Spleen (tissue), 11 donors: ENCODE results near the gene CFAP161. TPM values are rescaled to one million over a fixed set of nuclear protein-coding genes. Genes with fewer than 3 reads are reported as not detected.

ENCODE experiments used
- DNase-seq: peaks from one replicate; pipeline ENCODE4 v3.0.0-alpha.2; 2020
- H3K27ac ChIP-seq, 8 donors: fragments of 200-600 bp; sonication (generic) in 7 of 8; 1 replicate in 4 of 8; 2 replicates in 4 of 8; pipeline versions ENCODE4 v1.5.0 to v1.8.0; 2016 to 2021; ENCODE audit warnings: inconsistent platforms in 4 of 8, mild to moderate bottlenecking in 4 of 8, moderate library complexity in 1 of 8
- H3K27me3 ChIP-seq, 7 donors: fragments of 200-600 bp; sonication (generic) in 6 of 7; replicated peaks in 1 of 7; 1 replicate in 4 of 7; 2 replicates in 3 of 7; pipeline versions ENCODE4 v1.5.0 to v1.8.0; 2016 to 2021; ENCODE audit warnings: inconsistent platforms in 3 of 7, mild to moderate bottlenecking in 1 of 7
- H3K36me3 ChIP-seq, 6 donors: fragments of 200-600 bp; sonication (generic) in 5 of 6; 1 replicate in 4 of 6; 2 replicates in 2 of 6; pipeline versions ENCODE4 v1.5.0 to v1.8.0; 2016 to 2021; ENCODE audit warnings: inconsistent platforms in 2 of 6
- H3K4me1 ChIP-seq, 6 donors: fragments of 200-600 bp; sonication (generic) in 5 of 6; 1 replicate in 3 of 6; 2 replicates in 3 of 6; pipeline versions ENCODE4 v1.5.0 to v1.8.0; 2016 to 2021; ENCODE audit warnings: inconsistent platforms in 3 of 6
- H3K4me3 ChIP-seq, 8 donors: fragments of 200-600 bp; sonication (generic) in 7 of 8; 1 replicate in 4 of 8; 2 replicates in 4 of 8; pipeline versions ENCODE4 v1.5.0 to v1.8.0; 2016 to 2021; ENCODE audit warnings: inconsistent platforms in 4 of 8, mild to moderate bottlenecking in 4 of 8, moderate library complexity in 2 of 8
- H3K9me3 ChIP-seq, 8 donors: fragments of 200-600 bp; sonication (generic) in 7 of 8; 1 replicate in 4 of 8; 2 replicates in 4 of 8; pipeline versions ENCODE4 v1.5.0 to v1.8.0; 2016 to 2021; ENCODE audit warnings: inconsistent platforms in 4 of 8
- CTCF ChIP-seq, 11 experiments: fragments of 200-600 bp in 7 of 11; fragments of 450-650 bp in 4 of 11; sonication (generic) in 4 of 11; IDR thresholded peaks in 8 of 11; conservative IDR thresholded peaks in 3 of 11; 1 replicate in 7 of 11; 2 replicates in 4 of 11; pipeline versions ENCODE4 v1.4.0 to v1.8.0; 2016 to 2021; ENCODE audit warnings: antibody characterized with exemption in 11 of 11, inconsistent platforms in 4 of 11, mild to moderate bottlenecking in 1 of 11
- POLR2A ChIP-seq, 3 donors: fragments of 450-650 bp; IDR thresholded peaks; one replicate each; pipeline ENCODE4 v1.5.1; 2017; ENCODE audit warnings: antibody characterized with exemption in 3 of 3, mild to moderate bottlenecking in 1 of 3
- POLR2AphosphoS5 ChIP-seq, 3 donors: sonication (generic); formaldehyde crosslinking; IDR thresholded peaks; one replicate each; pipeline ENCODE4 v1.5.1; 2017; ENCODE audit warnings: antibody characterized with exemption in 3 of 3
- WGBS, 5 donors: extraction: QIAGEN DNeasy Blood & Tissue Kit in 3 of 5; methylation state at CpG; one replicate each; pipeline versions ENCODE4 v1.1.5 to v1.1.7; 2013 to 2018; 5-methylcytosine and 5-hydroxymethylcytosine counted together
- intact Hi-C: fragments of 100-400 bp; cut with DNase I; formaldehyde crosslinking; loops from one replicate; pipeline ENCODE4 v1.15.0; 2023; ENCODE audit warnings: low total_unique reads
- polyA plus RNA-seq, 3 donors: library from polyadenylated mRNA; stranded (reverse); fragments of 200-250 nt; gene quantifications; one replicate each; pipeline ENCODE4 v1.2.1, GENCODE V29; 2013
- total RNA-seq, 7 donors: library from RNA; depleted of rRNA in 3 of 7; stranded (reverse); fragments of >200 nt in 3 of 7; fragmentation: NEBNext Ultra II Directional in 4 of 7; extraction: Animal tissue kit (Norgen Biotek cat#: 25700) in 4 of 7; gene quantifications; one replicate each; pipeline versions ENCODE4 v1.1.0 to v1.2.1, GENCODE V29; 2016 to 2021
- donor health status: healthy with polysubstance abuse.
- donor health status: DM: no; HTN: no; CAD: no; lungs with moderate emphysema.
- donor health status: DM: no; HTN: no; CAD: no.
- donor health status: Bipolar disorder and iron deficiency.
- donor health status: healthy.
- donor health status: DM: no; HTN: no; CAD: no.
- donor health status: DM: yes; HTN: yes; CAD: no.

CFAP161 gene
- total and polyA plus RNA-seq, 10 donors, result 0.06 to 2.0 (median 0.48) TPM; not detected in 3

- no peak for DNase-seq
- TF ChIP-seq CTCF (IDR thresholded peaks at IDR 0.05 in 8 of 11, conservative IDR thresholded peaks at IDR 0.05 in 3 of 11) (no peak), POLR2AphosphoS5 (IDR thresholded peaks at IDR 0.05) (no peak), POLR2A (IDR thresholded peaks at IDR 0.05) (no peak)
- WGBS, 5 donors, result 76 to 93% (median 85%) methylated on average over 16 of the region's 16 CpGs
- intact Hi-C loops, result no loop called here
- Histone ChIP-seq H3K4me1 (no peaks in the 10 kb centered on the region), H3K36me3 (no peaks in the 10 kb centered on the region), H3K27ac (no peak overlapping the region), H3K27me3 (peaks cover 0 to 8% (median 0%) of the 10 kb centered on the region in 7 donors), H3K9me3 (no peaks in the 10 kb centered on the region), H3K4me3 (no peak overlapping the region)
Observed at GRCh38 chr15:81176291-81176893, 42.3 kb downstream of the CFAP161 start.

- DNase-seq, result no peak
- no peak for TF ChIP-seq POLR2A (IDR thresholded peaks at IDR 0.05)
- TF ChIP-seq POLR2AphosphoS5 (IDR thresholded peaks at IDR 0.05), result no peak
- TF ChIP-seq CTCF (IDR thresholded peaks at IDR 0.05 in 8 of 11, conservative IDR thresholded peaks at IDR 0.05 in 3 of 11), result no peak
- H3K9me3 ChIP-seq, result no peaks in the 10 kb centered on the region
- intact Hi-C loops, result no loop called here
- WGBS, 5 donors, result 80 to 92% (median 88%) methylated on average over 2 of the region's 2 CpGs
- peaks cover 0 to 6% (median under 1%) of the 10 kb centered on the region in 6 donors for H3K4me1 ChIP-seq
- no peaks in the 10 kb centered on the region for H3K36me3 ChIP-seq
- H3K4me3 ChIP-seq, result no peak overlapping the region
- peaks cover 0 to 27% (median 0%) of the 10 kb centered on the region in 7 donors for H3K27me3 ChIP-seq
- no peak overlapping the region for H3K27ac ChIP-seq
Observed at GRCh38 chr15:81178365-81178764, 44.3 kb downstream of the CFAP161 start.

GRCh38 chr15:81181220-81181619 is 47.1 kb downstream of the CFAP161 start:
- no peak for DNase-seq
- Histone ChIP-seq H3K36me3 (no peaks in the 10 kb centered on the region), H3K4me3 (no peak overlapping the region), H3K27me3 (peaks cover 0 to 39% (median 0%) of the 10 kb centered on the region in 7 donors), H3K4me1 (peaks cover 0 to 6% (median 2%) of the 10 kb centered on the region in 6 donors), H3K9me3 (no peaks in the 10 kb centered on the region), H3K27ac (no peak overlapping the region)
- WGBS, 5 donors, result 79 to 85% (median 81%) methylated on average over 3 of the region's 3 CpGs
- TF ChIP-seq POLR2A (IDR thresholded peaks at IDR 0.05), result no peak
- no peak for TF ChIP-seq CTCF (IDR thresholded peaks at IDR 0.05 in 8 of 11, conservative IDR thresholded peaks at IDR 0.05 in 3 of 11)
- intact Hi-C loops, result no loop called here

GRCh38 chr15:81182031-81182755 is 48.1 kb downstream of the CFAP161 start:
- TF ChIP-seq CTCF (IDR thresholded peaks at IDR 0.05 in 8 of 11, conservative IDR thresholded peaks at IDR 0.05 in 3 of 11) (no peak), POLR2AphosphoS5 (IDR thresholded peaks at IDR 0.05) (no peak), POLR2A (IDR thresholded peaks at IDR 0.05) (no peak)
- no peak for DNase-seq
- intact Hi-C loops, result no loop called here
- Histone ChIP-seq H3K4me1 (peaks cover 0 to 6% (median 2%) of the 10 kb centered on the region in 6 donors), H3K27ac (no peak overlapping the region), H3K27me3 (peaks cover 0 to 39% (median 0%) of the 10 kb centered on the region in 7 donors), H3K4me3 (peak overlapping the region in 2 of 8 donors; percentile 6 to 31), H3K36me3 (no peaks in the 10 kb centered on the region), H3K9me3 (no peaks in the 10 kb centered on the region)
- WGBS, 5 donors, result 43 to 61% (median 50%) methylated on average over 13 of the region's 13 CpGs
